ENCODE measurements around the gene PTPRN2. TPM values are rescaled to one million over a fixed set of nuclear protein-coding genes. Genes with fewer than 3 reads are reported as not detected.

The PTPRN2 gene
- total and polyA plus RNA-seq, 2 of the 8 experiments (the other 6 are each of a cell fraction or from before 2014, with no cell fraction given), result 2.6 to 4.5 TPM

- Histone ChIP-seq H2BK5ac (ENCODE audit: low read depth, low read length) (no peak overlapping the region), H2BK15ac (ENCODE audit: low read length) (no peak overlapping the region), H3K79me1 (ENCODE audit: low read depth, low read length) (no peaks in the 10 kb centered on the region), H4K20me1 (replicated peaks in 1 of 2; ENCODE audit: control insufficient read depth in 1 of 2, insufficient read depth in 2 of 2, low read length in 2 of 2) (no peaks in the 10 kb centered on the region), H3K23ac (ENCODE audit: insufficient read length) (no peak overlapping the region), H3K4me3 (ENCODE audit: extremely low read depth in 1 of 4, insufficient read depth in 2 of 4, low read depth in 3 of 4, low read length in 4 of 4) (peak overlapping the region in 1 of 4 experiments; percentile 60; a peak in 1 of 8 replicates), H2BK12ac (ENCODE audit: low read depth, low read length) (no peak overlapping the region), H3K4ac (replicated peaks; ENCODE audit: insufficient read length, low read depth, low read length) (no peak overlapping the region), H3K23me2 (ENCODE audit: low read depth, low read length) (peaks cover 16% of the 10 kb centered on the region), H2BK120ac (replicated peaks; ENCODE audit: low read depth, low read length) (peak overlapping the region; percentile 47), H2BK20ac (ENCODE audit: low read length) (no peak overlapping the region), H3K27ac (ENCODE audit: low read depth, low read length) (no peak overlapping the region), H3K79me2 (ENCODE audit: control insufficient read depth in 1 of 2, insufficient read depth in 2 of 2, low read length in 2 of 2) (no peaks in the 10 kb centered on the region), H4K5ac (ENCODE audit: insufficient read length, low read depth, low read length) (no peak overlapping the region), H3K4me2 (ENCODE audit: insufficient read depth in 1 of 2, low read depth in 2 of 2, low read length in 2 of 2) (peak overlapping the region; percentile 86 to 96; a peak in 3 of 4 replicates), H3K56ac (replicated peaks; ENCODE audit: insufficient read length, low read depth, low read length) (peak overlapping the region; percentile 26), H2AK5ac (ENCODE audit: low read depth, low read length) (no peak overlapping the region), H2AFZ (ENCODE audit: low read length) (no peak overlapping the region), H3K27me3 (replicated peaks in 1 of 4; ENCODE audit: control insufficient read depth in 3 of 4, extremely low read depth in 1 of 4, insufficient read depth in 3 of 4, low read length in 3 of 4) (peaks cover 0 to 20% (median 8%) of the 10 kb centered on the region in 4 experiments; a peak in 6 of 7 replicates), H4K91ac (replicated peaks; ENCODE audit: insufficient read length, low read length) (no peak overlapping the region), H3K4me1 (replicated peaks in 1 of 4; ENCODE audit: control insufficient read depth in 3 of 4, insufficient read depth in 4 of 4, low read length in 3 of 4) (peaks cover 3 to 39% (median 25%) of the 10 kb centered on the region in 4 experiments), H3K18ac (ENCODE audit: extremely low read depth, low read length) (no peak overlapping the region), H3K14ac (ENCODE audit: insufficient read length) (no peak overlapping the region), H3K9me3 (ENCODE audit: insufficient read depth in 2 of 2, low read depth in 1 of 2, low read length in 1 of 2) (no peaks in the 10 kb centered on the region), H3K36me3 (ENCODE audit: control insufficient read depth in 2 of 4, insufficient read depth in 4 of 4, low read length in 3 of 4) (no peaks in the 10 kb centered on the region), H3K9ac (replicated peaks in 1 of 4; ENCODE audit: extremely low read depth in 1 of 4, low read depth in 3 of 4, low read length in 3 of 4) (no peak overlapping the region), H4K8ac (ENCODE audit: extremely low read depth, insufficient read depth, low read length) (no peak overlapping the region)
- CTCF ChIA-PET (ENCODE audit: partially characterized antibody), result interaction anchor here (0.6 kb wide), 1 partner anchor 1783 kb away, joined by 3 read pairs; no protein-coding TSS in a partner anchor
- peak in 1 of 2 experiments; percentile 31 for DNase-seq (ENCODE audit: low read depth in 1 of 2, low spot score in 2 of 2)
- no peak for FAIRE-seq
- POLR2A ChIA-PET (ENCODE audit: partially characterized antibody), result no interaction called here
- 33% methylated on average over 3 of the region's 3 CpGs; no CpG with 5 or more reads in 1 of the 2 experiments for WGBS, 2 experiments (ENCODE audit: extremely low coverage in 1 of 2, insufficient coverage in 1 of 2, insufficient read length in 1 of 2, insufficient replicate concordance in 2 of 2, low coverage in 1 of 2, low lambda C conversion rate in 2 of 2, missing lambda C conversion rate in 1 of 2)
- TF ChIP-seq CHD2 (IDR thresholded peaks at IDR 0.05; ENCODE audit: low read length) (no peak), USF2 (IDR thresholded peaks at IDR 0.05; ENCODE audit: low read length) (peak; percentile 49; the same call in 1 of the 2 replicates)
These were observed 572.6 kb downstream of the PTPRN2 start for GRCh38 chr7:158014976-158015375.

Measured in H1 (cell line).